Endometrium (tissue), 2 donors: ENCODE results near the gene LPO.

Source experiments
- FAIRE-seq: peaks from 2 replicates; lab custom pipeline; 2012; peaks lifted over from hg19 to GRCh38; lab: Jason Lieb, UNC
- donor health status: control.
- donor health status: control.

LPO gene

DNA sequence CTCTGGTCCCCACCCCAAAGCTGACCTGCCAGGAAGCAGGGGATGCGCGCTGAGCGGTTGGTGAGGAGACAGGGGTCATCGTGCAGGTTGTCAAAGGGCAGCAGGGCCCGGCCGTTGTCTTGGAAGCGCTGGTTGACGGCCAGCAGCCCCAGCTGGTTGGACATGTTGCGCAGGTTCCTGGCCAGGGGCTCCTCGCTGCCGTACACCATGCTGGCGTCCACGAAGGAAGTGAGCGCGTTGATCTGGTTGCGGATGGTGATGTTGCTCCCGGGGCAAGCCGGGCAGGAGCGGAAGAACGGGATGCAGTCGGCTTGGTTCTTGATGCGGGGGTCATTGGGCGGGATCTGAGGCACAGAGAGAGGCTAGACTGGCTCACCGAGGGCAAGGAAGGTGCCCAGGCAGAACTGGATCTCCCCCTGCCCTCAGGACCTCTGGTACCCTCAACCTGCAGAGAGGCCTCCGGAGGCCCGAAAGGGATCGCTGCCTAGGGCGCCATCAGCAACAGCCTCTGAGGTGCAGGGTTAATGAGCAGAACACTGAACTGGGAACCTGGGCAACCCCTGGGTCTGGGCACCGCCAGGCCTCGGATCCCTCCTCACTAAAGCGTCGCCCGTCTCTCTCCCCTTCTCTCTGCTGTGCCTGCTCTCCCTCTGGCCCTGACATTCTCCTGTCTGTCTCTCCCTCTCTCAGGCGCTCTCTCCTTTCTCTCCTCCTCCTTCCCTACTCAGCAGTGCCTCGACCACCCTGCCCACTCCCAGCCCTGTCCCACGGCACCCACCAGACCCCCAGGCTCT is 39.6 kb downstream of the LPO start:
- FAIRE-seq, result no peak

DNA sequence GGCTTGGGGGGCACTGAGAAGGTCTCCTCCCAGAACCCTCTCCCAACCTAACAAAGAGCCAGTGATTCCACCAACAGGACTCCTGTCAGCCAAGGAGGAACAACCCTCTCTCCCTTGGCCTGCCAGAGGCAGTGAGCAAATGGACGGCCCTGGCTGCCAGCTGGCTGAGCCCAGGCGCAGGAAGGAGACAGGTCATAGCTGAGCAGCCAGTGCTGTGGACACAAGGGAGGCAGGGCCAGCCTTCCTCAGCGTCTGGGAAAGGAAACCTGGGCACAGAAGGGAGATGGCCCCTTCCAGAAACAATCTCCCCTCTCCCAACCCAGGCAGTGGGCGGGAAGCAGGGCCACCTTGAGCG is 40.3 kb downstream of the LPO start:
- FAIRE-seq, result no peak

DNA sequence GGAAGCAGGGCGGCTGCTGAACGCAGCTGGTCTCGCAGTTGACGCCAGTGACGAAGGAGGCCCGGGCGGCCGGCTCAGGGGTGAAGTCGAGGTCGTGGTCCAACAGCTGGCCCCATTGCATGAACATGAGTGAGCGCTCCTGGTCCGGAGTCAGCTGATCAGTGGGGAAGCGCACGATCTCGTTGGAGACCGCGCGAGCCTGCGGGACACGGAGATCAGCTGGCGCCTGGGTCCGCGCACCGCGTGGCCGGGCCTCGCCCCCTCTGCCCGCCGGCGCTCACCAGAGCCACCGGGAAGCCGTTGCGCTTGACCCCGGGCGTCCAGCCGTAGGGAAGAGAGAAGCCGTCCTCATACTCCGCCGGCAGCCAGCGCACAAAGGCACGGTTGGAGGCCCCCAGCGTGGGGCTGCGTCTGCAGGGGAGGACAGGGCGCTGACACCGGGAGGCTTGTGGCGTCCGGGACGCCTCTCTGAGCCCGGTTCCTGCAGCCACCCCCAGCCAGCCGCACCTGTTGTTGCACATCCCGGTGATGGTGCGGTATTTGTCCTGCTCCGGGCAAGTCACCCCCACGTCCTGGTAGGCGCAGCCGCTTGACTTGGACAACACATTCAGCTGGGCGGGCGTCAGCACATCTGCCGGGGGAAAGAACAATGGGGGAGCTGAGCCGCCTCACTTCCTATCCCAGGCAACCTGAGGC is 40.8 kb downstream of the LPO start:
- FAIRE-seq, result no peak

DNA sequence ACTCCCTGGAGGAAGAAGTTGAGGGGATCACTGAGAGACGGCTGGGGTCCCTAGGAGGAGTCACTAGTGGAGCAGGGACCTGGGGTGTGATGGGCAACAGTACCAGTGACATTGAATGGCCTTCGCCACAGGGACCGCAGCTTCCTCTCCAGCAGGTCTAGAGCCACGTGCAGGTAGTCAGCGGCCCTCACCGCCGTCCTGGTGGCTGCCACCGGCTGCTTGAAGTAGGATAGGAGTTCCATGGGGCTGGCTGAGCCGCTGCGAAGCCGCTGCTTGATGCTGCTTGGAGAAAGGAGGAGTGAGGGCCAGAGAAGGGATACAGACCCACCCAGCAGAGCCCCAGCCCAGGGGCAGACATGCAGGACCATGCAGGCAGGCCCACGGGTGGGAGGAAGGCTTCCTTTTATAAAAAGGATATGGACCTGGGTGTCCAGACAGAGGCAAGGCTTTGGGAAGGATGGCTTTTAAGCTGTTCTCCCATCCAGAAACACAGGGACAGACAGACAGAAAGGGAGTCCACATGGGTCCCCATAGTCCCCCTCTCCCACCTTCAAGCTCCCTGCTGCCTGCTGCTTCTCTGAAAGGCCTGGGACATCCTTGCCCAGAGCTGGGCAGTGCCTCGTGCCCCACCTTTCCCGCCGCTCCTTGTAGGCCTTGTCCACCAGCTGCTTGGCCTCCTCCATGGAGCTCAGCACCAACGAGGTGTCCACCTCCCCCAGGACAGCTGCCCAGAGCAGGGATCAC is 41.5 kb downstream of the LPO start:
- FAIRE-seq, result no peak

DNA sequence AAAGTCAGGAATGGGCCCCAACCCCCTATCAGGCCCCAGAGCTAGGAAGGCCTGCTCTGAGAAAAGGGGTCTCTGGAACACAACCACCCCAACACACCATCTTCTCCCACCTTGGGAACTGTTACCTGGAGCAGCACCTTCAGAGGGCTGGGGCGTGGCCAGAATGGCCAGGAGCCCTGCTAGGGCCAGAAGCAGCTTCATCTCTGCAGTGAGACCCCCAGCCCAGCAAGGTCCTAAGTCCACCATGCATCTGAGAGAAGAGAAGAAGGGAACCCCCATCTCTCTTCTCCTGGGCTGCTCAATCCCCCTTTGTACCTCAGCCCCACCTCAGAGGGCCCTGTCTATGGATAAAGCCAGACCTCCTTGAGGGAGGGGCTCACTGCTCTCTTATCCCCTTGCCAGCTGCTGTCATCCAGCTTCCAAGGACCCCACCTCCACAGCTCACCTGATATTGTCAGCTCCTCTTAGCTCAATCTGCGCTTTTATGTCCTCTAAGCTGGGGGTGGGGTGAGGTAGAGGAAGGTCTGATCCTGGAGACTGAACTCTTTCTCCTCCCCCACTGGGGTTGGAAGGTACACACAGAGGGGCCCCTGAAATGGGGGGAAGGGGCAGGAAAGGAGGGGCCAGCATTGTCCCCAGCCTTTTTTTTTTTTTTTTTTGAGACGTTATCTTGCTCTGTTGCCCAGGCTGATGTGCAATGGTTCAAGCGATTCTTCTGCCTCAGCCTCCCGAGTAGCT is 42.3 kb downstream of the LPO start, which contains the start of gene MPO:
TSS of gene MPO (minus strand) at position 456 of the 738 bp plus-strand sequence. CDS start at position 279, 177 bp downstream.
- no peak for FAIRE-seq

DNA sequence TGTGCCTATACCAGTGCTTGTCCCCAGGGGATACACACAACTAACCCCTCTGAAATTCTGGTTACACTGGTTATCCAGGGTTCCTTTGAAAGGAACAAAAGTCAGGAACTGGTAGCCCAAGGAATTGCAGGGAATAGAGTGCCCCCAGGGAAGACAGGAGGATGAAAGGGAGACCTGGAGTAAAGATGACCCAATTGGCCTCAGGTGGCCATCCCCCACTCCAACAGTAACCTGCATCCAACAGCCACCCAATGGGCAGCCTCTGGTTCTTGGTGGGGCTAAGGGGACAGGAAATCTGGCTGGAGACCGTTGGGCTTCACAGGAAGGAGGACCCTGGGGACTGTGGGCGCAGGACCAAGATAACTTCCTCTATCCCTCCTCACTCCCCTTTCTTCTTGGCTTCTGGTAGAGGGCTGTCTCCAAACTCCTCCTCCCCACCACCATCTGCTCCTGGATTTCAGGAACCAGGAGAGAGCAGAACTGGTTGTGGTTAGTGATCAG is 43.2 kb downstream of the LPO start:
- FAIRE-seq, result no peak

DNA sequence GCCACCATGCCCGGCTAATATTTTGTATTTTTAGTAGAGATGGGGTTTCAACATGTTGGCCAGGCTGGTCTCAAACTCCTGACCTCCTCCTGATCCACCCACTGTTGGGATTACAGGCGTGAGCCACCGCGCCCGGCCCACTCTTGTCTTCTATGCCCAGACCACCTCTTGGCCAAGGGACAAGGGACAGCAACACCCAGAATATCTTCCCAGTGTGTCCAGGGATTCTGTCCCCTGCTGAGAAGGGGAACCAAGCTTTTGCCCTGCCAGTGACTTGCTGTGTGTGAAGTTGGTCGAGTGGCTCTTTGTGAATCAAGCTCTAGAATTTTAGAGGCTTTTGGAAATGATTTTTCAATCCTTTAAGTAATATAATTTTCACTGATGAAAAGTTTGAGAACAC is 44.1 kb downstream of the LPO start:
- no peak for FAIRE-seq

DNA sequence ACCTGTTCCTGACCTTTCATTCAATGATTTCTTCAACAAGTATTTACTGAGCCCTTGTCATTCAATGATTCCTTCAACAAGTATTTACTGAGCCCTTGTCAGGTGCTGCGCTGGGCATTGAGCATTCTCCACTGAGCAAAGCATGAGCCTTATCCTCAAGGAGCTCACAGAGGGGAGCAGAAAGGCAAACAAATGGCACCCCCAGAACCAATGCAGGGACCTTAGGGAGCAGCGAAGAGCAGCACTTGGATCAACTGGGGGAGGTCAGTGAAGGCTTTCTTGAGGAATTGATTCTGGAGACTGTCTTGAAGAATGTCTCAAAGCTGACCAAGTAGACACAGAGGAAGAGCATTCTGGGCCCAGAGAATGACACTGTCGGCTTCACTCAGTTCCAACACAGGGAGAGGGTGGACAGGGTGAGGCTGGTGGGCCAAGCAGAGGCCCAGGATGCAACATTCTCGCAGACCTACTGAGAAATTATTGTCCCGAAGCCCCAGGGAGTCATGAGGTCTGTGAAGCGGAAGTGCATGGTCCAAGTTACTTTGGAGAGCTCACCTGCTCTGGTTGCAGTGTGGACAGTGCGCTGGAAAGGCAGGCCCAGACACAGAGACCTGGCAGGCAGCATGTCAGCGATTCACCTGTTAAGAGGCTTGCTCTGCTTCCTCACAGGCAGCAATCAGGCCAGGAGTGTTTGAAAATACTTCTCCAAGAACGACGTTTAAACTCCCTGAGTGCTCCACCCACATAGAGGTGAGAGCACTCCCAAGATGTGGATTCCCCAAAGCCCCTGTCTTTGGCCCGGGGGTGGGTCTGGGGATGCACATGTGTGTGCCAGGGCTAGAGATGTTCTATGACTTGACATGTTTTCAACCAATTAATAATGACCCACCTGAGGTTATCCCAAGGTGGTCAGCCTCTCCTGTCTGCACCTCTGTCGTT is 45.6 kb downstream of the LPO start:
- no peak for FAIRE-seq

DNA sequence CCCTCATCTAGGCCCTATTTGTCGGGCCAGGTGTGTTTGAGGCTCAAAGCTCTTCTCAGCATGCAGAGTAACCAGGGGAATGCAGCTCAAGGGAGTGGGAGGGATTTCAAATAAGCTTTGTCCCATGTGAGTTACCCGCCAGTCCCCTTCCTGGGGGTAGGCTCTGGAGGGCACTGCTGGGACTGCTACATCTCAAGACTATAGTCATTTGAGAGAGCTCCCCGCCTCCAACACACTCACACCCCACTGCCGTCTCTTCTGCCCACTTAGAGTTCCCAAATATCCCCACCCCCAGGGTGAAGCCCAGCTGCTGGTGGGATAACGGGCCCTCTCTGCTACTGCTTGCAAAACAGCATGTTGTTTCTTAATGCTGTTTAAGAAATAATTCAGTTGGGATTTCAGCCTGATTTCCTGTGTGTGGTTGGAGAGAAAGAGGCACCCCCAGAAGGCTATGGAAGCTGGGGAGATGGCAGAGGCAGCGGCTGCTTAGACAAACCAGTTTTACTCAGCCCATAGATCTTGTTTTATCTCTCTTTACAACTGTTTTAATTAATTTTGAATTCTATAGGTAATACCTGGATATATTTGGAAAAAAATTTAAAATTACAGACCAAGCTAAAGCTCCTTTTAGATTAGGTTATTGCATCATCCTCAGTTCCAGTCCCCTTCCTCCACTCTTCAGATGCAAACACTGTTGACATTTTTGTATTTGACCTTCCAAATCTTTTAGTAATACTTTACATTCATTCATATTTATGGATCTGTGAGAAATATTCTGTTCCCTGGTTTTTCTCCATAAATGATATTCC is 46.4 kb downstream of the LPO start:
- no peak for FAIRE-seq

DNA sequence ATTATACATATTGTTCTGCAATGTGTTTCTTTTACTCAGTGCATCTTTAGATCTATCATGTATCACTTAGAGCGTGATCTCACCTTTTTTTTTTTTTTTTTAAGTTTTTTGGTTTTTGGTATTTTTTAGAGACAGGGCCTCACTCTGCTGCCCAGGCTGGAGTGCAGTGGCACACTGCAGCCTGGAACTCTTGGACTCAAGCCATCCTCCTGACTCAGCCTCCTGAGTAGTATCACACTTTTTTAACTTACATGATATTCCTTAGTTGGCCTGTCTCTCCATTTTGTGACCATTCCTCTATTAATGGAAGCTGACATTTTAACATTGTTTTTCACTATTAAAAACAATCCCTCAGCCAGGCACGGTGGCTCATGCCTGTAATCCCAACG is 47.0 kb downstream of the LPO start:
- no peak for FAIRE-seq

DNA sequence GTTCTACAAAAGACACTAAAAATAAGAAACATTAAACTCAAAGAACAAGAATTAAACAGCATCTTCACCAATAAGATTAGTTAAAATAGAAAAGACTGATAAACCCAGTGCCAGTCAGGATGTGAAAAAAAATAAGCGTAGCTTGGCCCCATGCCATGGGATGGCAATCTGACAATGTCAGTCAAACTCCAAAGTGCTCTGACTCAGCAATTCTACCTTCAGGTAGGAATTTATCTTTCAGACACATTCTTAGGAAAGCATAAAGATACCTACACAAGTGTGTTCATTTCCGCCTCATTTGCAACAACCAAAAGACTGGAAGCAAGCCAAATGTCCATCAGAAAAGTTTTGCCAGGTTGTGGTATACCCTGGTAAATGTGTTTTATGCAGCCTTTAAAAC is 51.5 kb downstream of the LPO start:
- no peak for FAIRE-seq

DNA sequence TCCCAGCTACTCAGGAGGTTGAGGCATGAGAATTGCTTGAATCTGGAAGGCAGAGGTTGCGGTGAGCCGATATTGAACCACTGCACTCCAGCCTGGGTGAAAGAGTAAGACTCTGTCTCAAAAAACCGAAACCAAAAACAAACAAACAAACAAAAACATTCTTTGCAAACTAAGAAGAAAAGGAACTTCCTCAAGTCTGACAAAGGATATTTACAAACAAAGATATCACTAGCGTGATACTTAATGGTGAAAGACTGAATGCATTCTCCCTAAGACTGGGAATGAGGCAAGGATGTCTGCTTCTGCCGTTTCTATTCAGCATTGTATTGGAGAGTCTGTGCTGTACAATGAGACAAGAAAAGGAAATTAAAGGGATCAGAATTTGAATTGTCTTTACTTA is 52.9 kb downstream of the LPO start:
- no peak for FAIRE-seq

DNA sequence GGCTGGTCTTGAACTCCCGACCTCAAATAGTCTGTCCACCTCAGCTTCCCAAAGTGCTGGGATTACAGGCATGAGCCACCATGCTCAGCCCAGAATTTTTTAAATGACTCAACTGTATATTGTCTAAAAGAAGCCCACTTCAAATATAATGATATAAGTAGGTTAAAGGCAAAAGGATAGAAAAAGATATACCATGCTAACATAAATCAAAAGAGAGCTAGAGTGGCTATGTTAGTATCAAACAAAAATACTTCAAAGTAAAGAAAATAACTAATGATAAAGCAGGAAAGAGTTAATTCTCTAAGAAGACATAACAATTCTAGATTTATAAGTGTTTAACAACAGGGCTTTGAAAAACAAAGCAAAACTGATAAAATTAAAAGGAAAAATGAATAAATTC is 55.6 kb downstream of the LPO start:
- FAIRE-seq, result no peak

DNA sequence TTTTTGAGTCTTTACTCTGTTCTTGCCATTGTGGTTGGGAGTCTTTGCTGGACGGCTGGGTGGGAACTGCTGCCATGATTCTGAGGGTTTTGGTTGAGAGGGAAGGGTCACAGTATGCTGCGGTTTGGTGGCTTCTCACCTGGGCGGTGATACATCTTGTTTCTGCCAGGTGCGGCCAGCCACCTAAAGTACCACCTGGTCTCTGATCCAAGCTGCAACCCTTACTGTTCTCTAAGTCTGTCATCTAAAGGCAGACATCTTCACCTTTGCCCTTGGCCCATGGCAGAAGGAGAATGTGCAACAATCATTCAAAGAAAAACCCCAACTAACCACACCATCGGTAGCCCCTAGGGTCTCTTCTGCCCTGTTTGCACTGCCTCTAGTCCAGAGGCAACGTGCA is 62.0 kb downstream of the LPO start:
- no peak for FAIRE-seq

DNA sequence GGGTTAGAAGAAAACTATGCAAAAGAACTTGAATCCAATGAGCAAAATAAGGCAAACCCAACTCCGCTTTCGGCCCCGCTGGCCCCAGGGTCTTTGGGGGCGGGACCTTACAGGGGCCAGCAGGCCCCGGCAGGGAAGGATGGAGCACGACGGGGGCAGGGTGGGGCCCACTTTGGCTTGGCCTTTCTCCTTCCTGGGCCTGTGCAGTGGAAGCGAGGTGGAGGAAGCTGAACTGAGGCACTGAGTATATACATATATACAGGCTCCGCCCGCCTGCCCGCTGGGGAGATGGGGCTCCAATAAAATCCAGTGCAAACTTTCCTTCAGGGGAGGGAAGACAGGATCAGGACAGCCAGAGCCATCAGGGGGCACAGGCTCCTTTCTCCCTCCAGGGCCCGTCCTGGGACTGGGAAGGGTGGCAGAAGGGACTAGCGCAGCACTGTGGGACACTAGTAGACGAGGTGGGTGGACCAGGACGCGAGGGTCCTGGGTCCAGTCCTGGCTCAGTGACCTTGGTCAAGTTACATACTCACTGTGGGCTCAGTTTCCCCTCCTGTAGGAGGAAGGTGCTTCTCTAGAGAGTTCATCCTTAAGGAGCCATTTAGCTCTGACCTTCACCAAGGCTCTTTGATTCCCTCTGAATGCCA is 63.2 kb downstream of the LPO start:
- FAIRE-seq, result no peak

DNA sequence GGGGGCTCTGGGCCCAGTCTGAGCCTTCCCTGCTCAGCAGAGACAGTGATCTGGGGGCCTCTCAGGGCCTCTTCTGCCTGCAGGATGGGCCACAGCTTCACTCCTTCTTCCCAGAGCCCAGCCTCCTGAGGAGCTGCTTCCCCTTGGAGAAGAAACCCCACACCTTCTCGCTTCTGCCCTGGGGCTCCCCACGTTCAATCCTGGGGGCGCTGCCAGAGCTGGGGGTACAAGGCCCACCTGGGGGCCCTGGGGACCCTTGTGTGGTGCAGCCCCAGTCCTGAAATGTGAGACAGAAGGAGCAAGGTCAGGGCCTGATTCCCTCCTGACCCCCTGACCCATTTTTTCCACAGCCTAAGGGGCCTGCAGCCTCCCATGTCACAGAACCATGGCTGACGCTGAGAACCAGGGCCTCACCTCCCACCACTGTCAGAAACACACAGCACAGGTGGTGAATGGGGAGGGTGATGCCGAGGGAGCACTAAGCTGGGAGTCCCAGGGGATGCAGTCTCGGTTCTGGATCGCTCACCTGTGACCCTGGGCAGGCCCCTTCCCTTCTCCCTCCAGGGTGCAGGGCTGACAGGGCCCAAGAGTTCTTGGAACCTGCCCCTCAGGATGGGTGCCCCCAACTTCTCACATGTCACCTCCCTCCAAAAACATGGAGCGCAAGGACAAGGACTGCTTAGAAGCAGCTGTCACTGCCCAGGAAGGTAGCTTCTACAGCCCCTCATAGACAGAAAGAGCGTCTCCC is 64.0 kb downstream of the LPO start:
- no peak for FAIRE-seq

DNA sequence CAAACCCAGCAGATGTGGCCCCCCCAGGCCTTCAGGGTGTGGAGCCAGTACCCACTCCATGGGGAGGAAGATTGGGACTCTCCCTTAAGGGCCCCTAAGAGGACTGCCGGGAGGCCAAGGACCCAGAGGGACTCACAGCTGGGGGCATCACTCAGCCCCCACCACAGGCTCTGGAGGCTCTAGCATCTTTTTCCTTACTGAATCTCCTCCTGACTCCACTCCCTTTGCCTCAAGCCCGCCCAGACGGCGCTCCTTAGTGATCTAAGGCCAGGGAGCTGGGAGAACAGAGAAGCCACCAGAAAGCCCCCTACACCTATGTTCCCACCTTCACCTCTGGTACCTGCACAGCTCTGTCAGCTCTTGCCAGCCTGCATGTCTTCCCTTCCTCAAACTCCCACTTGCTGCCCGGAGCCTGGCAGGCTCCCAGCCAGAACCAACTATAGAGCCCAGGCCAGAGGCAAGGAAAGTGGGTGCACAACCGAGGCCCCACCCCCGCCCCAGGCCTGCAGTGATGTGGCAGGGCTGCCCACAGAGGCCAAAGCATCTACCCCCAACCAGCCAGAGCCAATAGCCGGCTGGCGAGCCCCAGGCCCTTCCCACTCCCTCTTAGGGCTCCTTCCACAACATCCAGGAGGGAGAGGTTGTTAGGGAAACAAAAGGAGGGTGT is 64.7 kb downstream of the LPO start:
- no peak for FAIRE-seq

DNA sequence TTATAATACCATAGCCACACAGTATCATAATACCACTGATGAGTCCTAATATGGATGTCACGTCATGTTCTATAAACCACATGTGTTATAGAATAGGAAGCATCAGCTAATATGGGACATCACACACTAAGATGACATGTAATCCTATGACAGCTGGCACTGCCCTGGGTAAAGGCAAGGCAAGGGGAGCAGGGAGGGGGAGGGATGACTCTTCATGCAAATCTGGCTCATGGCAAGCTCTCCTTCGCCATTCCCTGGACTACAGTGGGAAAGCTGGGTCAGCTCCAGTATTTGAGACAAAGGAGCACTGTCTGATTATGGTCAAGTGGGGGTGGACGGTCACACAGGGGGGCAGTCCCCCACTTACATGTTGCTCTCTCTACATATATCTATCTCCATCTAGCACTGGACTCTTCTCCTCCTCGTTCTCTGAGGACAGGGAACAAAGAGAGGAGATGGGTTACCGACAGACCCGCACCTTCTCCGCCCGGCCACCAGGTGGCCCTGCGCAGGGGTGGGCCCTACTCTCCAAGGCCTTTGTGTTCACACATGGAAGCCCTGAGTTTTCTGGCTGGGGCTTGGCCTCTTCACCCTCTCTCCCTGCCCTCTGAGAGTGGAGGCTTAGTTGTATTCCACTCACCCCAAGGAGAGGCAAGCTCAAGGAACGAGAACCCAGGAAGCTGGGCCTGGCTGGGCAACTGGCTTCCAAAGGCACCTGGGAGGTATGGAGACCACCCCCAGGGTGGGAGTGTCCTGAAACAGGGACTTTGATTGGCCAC is 65.8 kb downstream of the LPO start:
- FAIRE-seq, result no peak
